Measurements from ENCODE around the gene ZNF343.
"Not testable (repeated sequence)": the region's sequence is repeated elsewhere in the genome, so short reads cannot be mapped to it uniquely, and the experiment has no call there.

The ZNF343 gene

GRCh38 chr20:2527762-2528161 lies 19.0 kb upstream of the ZNF343 start:
- H3K36me3 Mint-ChIP-seq (ENCODE audit: low read depth) = no peaks in the 10 kb centered on the region
- peaks cover 12% of the 10 kb centered on the region for H3K27me3 Mint-ChIP-seq (ENCODE audit: low read depth)
- no peak overlapping the region for H3K4me3 Mint-ChIP-seq
- peaks cover 13% of the 10 kb centered on the region for H3K4me1 Mint-ChIP-seq (ENCODE audit: low read depth)
- H3K27ac Mint-ChIP-seq = no peak overlapping the region
- no peaks in the 10 kb centered on the region for H3K9me3 Mint-ChIP-seq

GRCh38 chr20:2526218-2526583 lies 17.5 kb upstream of the ZNF343 start:
- not testable (repeated sequence) for H3K4me3 Mint-ChIP-seq; H3K36me3 Mint-ChIP-seq (ENCODE audit: low read depth); H3K27ac Mint-ChIP-seq; H3K9me3 Mint-ChIP-seq
- Mint-ChIP-seq H3K27me3 (ENCODE audit: low read depth) (peaks cover 12% of the 10 kb centered on the region), H3K4me1 (ENCODE audit: low read depth) (peaks cover 17% of the 10 kb centered on the region)

GRCh38 chr20:2524709-2525506 lies 16.2 kb upstream of the ZNF343 start:
- H3K4me3 Mint-ChIP-seq = peak overlapping the region; percentile 87
- no peaks in the 10 kb centered on the region for H3K9me3 Mint-ChIP-seq
- H3K27me3 Mint-ChIP-seq (ENCODE audit: low read depth) = peaks cover 11% of the 10 kb centered on the region
- peaks cover 14% of the 10 kb centered on the region for H3K4me1 Mint-ChIP-seq (ENCODE audit: low read depth)
- H3K36me3 Mint-ChIP-seq (ENCODE audit: low read depth) = no peaks in the 10 kb centered on the region
- peak overlapping the region; percentile 88 for H3K27ac Mint-ChIP-seq

- peaks cover 7% of the 10 kb centered on the region for H3K27me3 Mint-ChIP-seq (ENCODE audit: low read depth)
- H3K27ac Mint-ChIP-seq = peak overlapping the region; percentile 88
- no peaks in the 10 kb centered on the region for H3K36me3 Mint-ChIP-seq (ENCODE audit: low read depth)
- H3K4me1 Mint-ChIP-seq (ENCODE audit: low read depth) = peaks cover 11% of the 10 kb centered on the region
- no peaks in the 10 kb centered on the region for H3K9me3 Mint-ChIP-seq
- peak overlapping the region; percentile 87 for H3K4me3 Mint-ChIP-seq
Observed at GRCh38 chr20:2523919-2524708, 15.4 kb upstream of the ZNF343 start.

- not testable (repeated sequence) for H3K36me3 Mint-ChIP-seq (ENCODE audit: low read depth); H3K27ac Mint-ChIP-seq; H3K9me3 Mint-ChIP-seq; H3K27me3 Mint-ChIP-seq (ENCODE audit: low read depth)
- peaks cover 11% of the 10 kb centered on the region for H3K4me1 Mint-ChIP-seq (ENCODE audit: low read depth)
- peak overlapping the region; percentile 29 for H3K4me3 Mint-ChIP-seq
Observed at GRCh38 chr20:2522826-2523429, 14.2 kb upstream of the ZNF343 start.

- H3K27me3 Mint-ChIP-seq (ENCODE audit: low read depth) = peaks cover 3% of the 10 kb centered on the region
- peaks cover 11% of the 10 kb centered on the region for H3K4me1 Mint-ChIP-seq (ENCODE audit: low read depth)
- H3K27ac Mint-ChIP-seq = no peak overlapping the region
- no peaks in the 10 kb centered on the region for H3K9me3 Mint-ChIP-seq
- H3K4me3 Mint-ChIP-seq = no peak overlapping the region
- no peaks in the 10 kb centered on the region for H3K36me3 Mint-ChIP-seq (ENCODE audit: low read depth)
Observed at GRCh38 chr20:2521369-2522305, 12.9 kb upstream of the ZNF343 start.

GRCh38 chr20:2520617-2521016 lies 11.9 kb upstream of the ZNF343 start:
- Mint-ChIP-seq H3K4me3 (no peak overlapping the region), H3K27ac (no peak overlapping the region)

GRCh38 chr20:2519115-2519809 lies 10.5 kb upstream of the ZNF343 start:
- Mint-ChIP-seq H3K4me3 (no peak overlapping the region), H3K27ac (no peak overlapping the region), H3K4me1 (ENCODE audit: low read depth) (peaks cover 7% of the 10 kb centered on the region), H3K9me3 (no peaks in the 10 kb centered on the region), H3K27me3 (ENCODE audit: low read depth) (peaks cover 9% of the 10 kb centered on the region), H3K36me3 (ENCODE audit: low read depth) (no peaks in the 10 kb centered on the region)

More at GRCh38 chr20:2520617-2521016, 11.9 kb upstream of the ZNF343 start:
- Mint-ChIP-seq H3K36me3 (ENCODE audit: low read depth) (no peaks in the 10 kb centered on the region), H3K27me3 (ENCODE audit: low read depth) (peaks cover 3% of the 10 kb centered on the region), H3K4me1 (ENCODE audit: low read depth) (peaks cover 11% of the 10 kb centered on the region), H3K9me3 (no peaks in the 10 kb centered on the region)

GRCh38 chr20:2518558-2518957 lies 9.8 kb upstream of the ZNF343 start:
- H3K36me3 Mint-ChIP-seq (ENCODE audit: low read depth) = no peaks in the 10 kb centered on the region
- no peak overlapping the region for H3K27ac Mint-ChIP-seq
- H3K27me3 Mint-ChIP-seq (ENCODE audit: low read depth) = peaks cover 16% of the 10 kb centered on the region
- H3K4me3 Mint-ChIP-seq = no peak overlapping the region
- no peaks in the 10 kb centered on the region for H3K9me3 Mint-ChIP-seq
- H3K4me1 Mint-ChIP-seq (ENCODE audit: low read depth) = peaks cover 6% of the 10 kb centered on the region

GRCh38 chr20:2518096-2518495 lies 9.4 kb upstream of the ZNF343 start:
- Mint-ChIP-seq H3K27me3 (ENCODE audit: low read depth) (peaks cover 18% of the 10 kb centered on the region), H3K4me1 (ENCODE audit: low read depth) (peaks cover 6% of the 10 kb centered on the region), H3K4me3 (no peak overlapping the region), H3K27ac (no peak overlapping the region), H3K9me3 (no peaks in the 10 kb centered on the region), H3K36me3 (ENCODE audit: low read depth) (no peaks in the 10 kb centered on the region)

- Mint-ChIP-seq H3K4me3 (no peak overlapping the region), H3K36me3 (ENCODE audit: low read depth) (no peaks in the 10 kb centered on the region), H3K27me3 (ENCODE audit: low read depth) (peaks cover 23% of the 10 kb centered on the region), H3K4me1 (ENCODE audit: low read depth) (peaks cover 3% of the 10 kb centered on the region), H3K9me3 (no peaks in the 10 kb centered on the region), H3K27ac (no peak overlapping the region)
Observed at GRCh38 chr20:2516399-2516798, 7.7 kb upstream of the ZNF343 start.

GRCh38 chr20:2515203-2515602 lies 6.5 kb upstream of the ZNF343 start:
- Mint-ChIP-seq H3K27ac (no peak overlapping the region), H3K4me1 (ENCODE audit: low read depth) (no peaks in the 10 kb centered on the region), H3K9me3 (no peaks in the 10 kb centered on the region)

GRCh38 chr20:2509794-2510193 lies 1.1 kb upstream of the ZNF343 start:
- Mint-ChIP-seq H3K4me3 (peak overlapping the region; percentile 4), H3K27ac (no peak overlapping the region), H3K36me3 (ENCODE audit: low read depth) (peaks cover 7% of the 10 kb centered on the region), H3K4me1 (ENCODE audit: low read depth) (peaks cover 16% of the 10 kb centered on the region), H3K27me3 (ENCODE audit: low read depth) (peaks cover 28% of the 10 kb centered on the region), H3K9me3 (peaks cover 3% of the 10 kb centered on the region)

More at GRCh38 chr20:2515203-2515602, 6.5 kb upstream of the ZNF343 start:
- Mint-ChIP-seq H3K4me3 (no peak overlapping the region), H3K36me3 (ENCODE audit: low read depth) (no peaks in the 10 kb centered on the region), H3K27me3 (ENCODE audit: low read depth) (peaks cover 30% of the 10 kb centered on the region)
